ENCODE results near the gene SPATS2.

- TF ChIP-seq POLR2AphosphoS5 (IDR thresholded peaks at IDR 0.05; ENCODE audit: borderline replicate concordance, low read depth, low read length) (no peak), EZH2 (IDR thresholded peaks at IDR 0.05) (no peak), FOXP2 (optimal IDR thresholded peaks at IDR 0.05; ENCODE audit: control extremely low read depth, extremely low read length, insufficient read depth) (no peak)
Measured at GRCh38 chr12:49342066-49342913, 25.0 kb upstream of the SPATS2 start.

Measured in SK-N-MC (cell line).